Spleen (tissue), 11 donors: ENCODE measurements around the gene IGFBP7. TPM values are rescaled to one million over a fixed set of nuclear protein-coding genes. Genes with fewer than 3 reads are reported as not detected.

Experiments
- DNase-seq: peaks from one replicate; pipeline ENCODE4 v3.0.0-alpha.2; 2020
- H3K27ac ChIP-seq, 8 donors: fragments of 200-600 bp; sonication (generic) in 7 of 8; 1 replicate in 4 of 8; 2 replicates in 4 of 8; pipeline versions ENCODE4 v1.5.0 to v1.8.0; 2016 to 2021; ENCODE audit warnings: inconsistent platforms in 4 of 8, mild to moderate bottlenecking in 4 of 8, moderate library complexity in 1 of 8
- H3K27me3 ChIP-seq, 7 donors: fragments of 200-600 bp; sonication (generic) in 6 of 7; replicated peaks in 1 of 7; 1 replicate in 4 of 7; 2 replicates in 3 of 7; pipeline versions ENCODE4 v1.5.0 to v1.8.0; 2016 to 2021; ENCODE audit warnings: inconsistent platforms in 3 of 7, mild to moderate bottlenecking in 1 of 7
- H3K36me3 ChIP-seq, 6 donors: fragments of 200-600 bp; sonication (generic) in 5 of 6; 1 replicate in 4 of 6; 2 replicates in 2 of 6; pipeline versions ENCODE4 v1.5.0 to v1.8.0; 2016 to 2021; ENCODE audit warnings: inconsistent platforms in 2 of 6
- H3K4me1 ChIP-seq, 6 donors: fragments of 200-600 bp; sonication (generic) in 5 of 6; 1 replicate in 3 of 6; 2 replicates in 3 of 6; pipeline versions ENCODE4 v1.5.0 to v1.8.0; 2016 to 2021; ENCODE audit warnings: inconsistent platforms in 3 of 6
- H3K4me3 ChIP-seq, 8 donors: fragments of 200-600 bp; sonication (generic) in 7 of 8; 1 replicate in 4 of 8; 2 replicates in 4 of 8; pipeline versions ENCODE4 v1.5.0 to v1.8.0; 2016 to 2021; ENCODE audit warnings: inconsistent platforms in 4 of 8, mild to moderate bottlenecking in 4 of 8, moderate library complexity in 2 of 8
- H3K9me3 ChIP-seq, 8 donors: fragments of 200-600 bp; sonication (generic) in 7 of 8; 1 replicate in 4 of 8; 2 replicates in 4 of 8; pipeline versions ENCODE4 v1.5.0 to v1.8.0; 2016 to 2021; ENCODE audit warnings: inconsistent platforms in 4 of 8
- CTCF ChIP-seq, 11 experiments: fragments of 200-600 bp in 7 of 11; fragments of 450-650 bp in 4 of 11; sonication (generic) in 4 of 11; IDR thresholded peaks in 8 of 11; conservative IDR thresholded peaks in 3 of 11; 1 replicate in 7 of 11; 2 replicates in 4 of 11; pipeline versions ENCODE4 v1.4.0 to v1.8.0; 2016 to 2021; ENCODE audit warnings: antibody characterized with exemption in 11 of 11, inconsistent platforms in 4 of 11, mild to moderate bottlenecking in 1 of 11
- POLR2A ChIP-seq, 3 donors: fragments of 450-650 bp; IDR thresholded peaks; one replicate each; pipeline ENCODE4 v1.5.1; 2017; ENCODE audit warnings: antibody characterized with exemption in 3 of 3, mild to moderate bottlenecking in 1 of 3
- POLR2AphosphoS5 ChIP-seq, 3 donors: sonication (generic); formaldehyde crosslinking; IDR thresholded peaks; one replicate each; pipeline ENCODE4 v1.5.1; 2017; ENCODE audit warnings: antibody characterized with exemption in 3 of 3
- WGBS, 5 donors: extraction: QIAGEN DNeasy Blood & Tissue Kit in 3 of 5; methylation state at CpG; one replicate each; pipeline versions ENCODE4 v1.1.5 to v1.1.7; 2013 to 2018; 5-methylcytosine and 5-hydroxymethylcytosine counted together
- intact Hi-C: fragments of 100-400 bp; cut with DNase I; formaldehyde crosslinking; loops from one replicate; pipeline ENCODE4 v1.15.0; 2023; ENCODE audit warnings: low total_unique reads
- polyA plus RNA-seq, 3 donors: library from polyadenylated mRNA; stranded (reverse); fragments of 200-250 nt; gene quantifications; one replicate each; pipeline ENCODE4 v1.2.1, GENCODE V29; 2013
- total RNA-seq, 7 donors: library from RNA; depleted of rRNA in 3 of 7; stranded (reverse); fragments of >200 nt in 3 of 7; fragmentation: NEBNext Ultra II Directional in 4 of 7; extraction: Animal tissue kit (Norgen Biotek cat#: 25700) in 4 of 7; gene quantifications; one replicate each; pipeline versions ENCODE4 v1.1.0 to v1.2.1, GENCODE V29; 2016 to 2021
- donor health status: healthy with polysubstance abuse.
- donor health status: DM: no; HTN: no; CAD: no; lungs with moderate emphysema.
- donor health status: DM: no; HTN: no; CAD: no.
- donor health status: Bipolar disorder and iron deficiency.
- donor health status: healthy.
- donor health status: DM: no; HTN: no; CAD: no.
- donor health status: DM: yes; HTN: yes; CAD: no.

IGFBP7 gene
- total and polyA plus RNA-seq, 10 donors = 127 to 947 (median 578) TPM

- Histone ChIP-seq H3K4me3 (no peak overlapping the region), H3K36me3 (peaks cover 0 to 8% (median 0%) of the 10 kb centered on the region in 6 donors), H3K9me3 (no peaks in the 10 kb centered on the region), H3K27me3 (no peaks in the 10 kb centered on the region), H3K27ac (peak overlapping the region in 5 of 8 donors; percentile 10 to 43 (median 18)), H3K4me1 (peaks cover 3 to 51% (median 23%) of the 10 kb centered on the region in 6 donors)
- WGBS, 5 donors = 72 to 81% (median 76%) methylated on average over 6 of the region's 6 CpGs
- DNase-seq = no peak
- intact Hi-C loops = no loop called here
- TF ChIP-seq POLR2AphosphoS5 (IDR thresholded peaks at IDR 0.05) = no peak
- no peak for TF ChIP-seq POLR2A (IDR thresholded peaks at IDR 0.05)
- no peak for TF ChIP-seq CTCF (IDR thresholded peaks at IDR 0.05 in 8 of 11, conservative IDR thresholded peaks at IDR 0.05 in 3 of 11)
These were observed 50.1 kb downstream of the IGFBP7 start for GRCh38 chr4:57059890-57060716.

GRCh38 chr4:57055886-57056285 is 54.3 kb downstream of the IGFBP7 start:
- intact Hi-C loops = no loop called here
- Histone ChIP-seq H3K9me3 (no peaks in the 10 kb centered on the region), H3K27ac (peak overlapping the region in 4 of 8 donors; percentile 5 to 37 (median 26)), H3K36me3 (peaks cover 0 to 8% (median 0%) of the 10 kb centered on the region in 6 donors), H3K4me3 (no peak overlapping the region), H3K27me3 (no peaks in the 10 kb centered on the region), H3K4me1 (peaks cover 0 to 36% (median 17%) of the 10 kb centered on the region in 6 donors)
- WGBS, 5 donors = 63 to 86% (median 81%) methylated on average over 14 of the region's 14 CpGs
- TF ChIP-seq POLR2A (IDR thresholded peaks at IDR 0.05) = no peak
- TF ChIP-seq POLR2AphosphoS5 (IDR thresholded peaks at IDR 0.05) = no peak
- no peak for TF ChIP-seq CTCF (IDR thresholded peaks at IDR 0.05 in 8 of 11, conservative IDR thresholded peaks at IDR 0.05 in 3 of 11)
- DNase-seq = no peak

GRCh38 chr4:57053508-57053907 is 56.7 kb downstream of the IGFBP7 start:
- no peak overlapping the region for H3K27ac ChIP-seq
- no peaks in the 10 kb centered on the region for H3K27me3 ChIP-seq
- no peak for DNase-seq
- intact Hi-C loops = no loop called here
- no peak overlapping the region for H3K4me3 ChIP-seq
- no peaks in the 10 kb centered on the region for H3K36me3 ChIP-seq
- peaks cover 0 to 43% (median 20%) of the 10 kb centered on the region in 6 donors for H3K4me1 ChIP-seq
- WGBS, 5 donors = 51 to 94% (median 76%) methylated on average over 5 of the region's 5 CpGs
- TF ChIP-seq CTCF (IDR thresholded peaks at IDR 0.05 in 8 of 11, conservative IDR thresholded peaks at IDR 0.05 in 3 of 11) (no peak), POLR2A (IDR thresholded peaks at IDR 0.05) (no peak), POLR2AphosphoS5 (IDR thresholded peaks at IDR 0.05) (no peak)
- no peaks in the 10 kb centered on the region for H3K9me3 ChIP-seq

- H3K9me3 ChIP-seq = no peaks in the 10 kb centered on the region
- no peaks in the 10 kb centered on the region for H3K36me3 ChIP-seq
- no peaks in the 10 kb centered on the region for H3K27me3 ChIP-seq
- TF ChIP-seq CTCF (IDR thresholded peaks at IDR 0.05 in 8 of 11, conservative IDR thresholded peaks at IDR 0.05 in 3 of 11) = no peak
- TF ChIP-seq POLR2A (IDR thresholded peaks at IDR 0.05) = no peak
- TF ChIP-seq POLR2AphosphoS5 (IDR thresholded peaks at IDR 0.05) = no peak
- peaks cover 0 to 44% (median 17%) of the 10 kb centered on the region in 6 donors for H3K4me1 ChIP-seq
- H3K27ac ChIP-seq = peak overlapping the region in 5 of 8 donors; percentile 16 to 61 (median 29)
- no peak for DNase-seq
- intact Hi-C loops = no loop called here
- no peak overlapping the region for H3K4me3 ChIP-seq
- 84 to 96% (median 88%) methylated on average over 2 of the region's 2 CpGs for WGBS, 5 donors
These were observed 58.7 kb downstream of the IGFBP7 start for GRCh38 chr4:57051524-57051923.
